ENCODE results near the gene NOVA2.

NOVA2 gene, protein sequence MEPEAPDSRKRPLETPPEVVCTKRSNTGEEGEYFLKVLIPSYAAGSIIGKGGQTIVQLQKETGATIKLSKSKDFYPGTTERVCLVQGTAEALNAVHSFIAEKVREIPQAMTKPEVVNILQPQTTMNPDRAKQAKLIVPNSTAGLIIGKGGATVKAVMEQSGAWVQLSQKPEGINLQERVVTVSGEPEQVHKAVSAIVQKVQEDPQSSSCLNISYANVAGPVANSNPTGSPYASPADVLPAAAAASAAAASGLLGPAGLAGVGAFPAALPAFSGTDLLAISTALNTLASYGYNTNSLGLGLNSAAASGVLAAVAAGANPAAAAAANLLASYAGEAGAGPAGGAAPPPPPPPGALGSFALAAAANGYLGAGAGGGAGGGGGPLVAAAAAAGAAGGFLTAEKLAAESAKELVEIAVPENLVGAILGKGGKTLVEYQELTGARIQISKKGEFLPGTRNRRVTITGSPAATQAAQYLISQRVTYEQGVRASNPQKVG

DNA sequence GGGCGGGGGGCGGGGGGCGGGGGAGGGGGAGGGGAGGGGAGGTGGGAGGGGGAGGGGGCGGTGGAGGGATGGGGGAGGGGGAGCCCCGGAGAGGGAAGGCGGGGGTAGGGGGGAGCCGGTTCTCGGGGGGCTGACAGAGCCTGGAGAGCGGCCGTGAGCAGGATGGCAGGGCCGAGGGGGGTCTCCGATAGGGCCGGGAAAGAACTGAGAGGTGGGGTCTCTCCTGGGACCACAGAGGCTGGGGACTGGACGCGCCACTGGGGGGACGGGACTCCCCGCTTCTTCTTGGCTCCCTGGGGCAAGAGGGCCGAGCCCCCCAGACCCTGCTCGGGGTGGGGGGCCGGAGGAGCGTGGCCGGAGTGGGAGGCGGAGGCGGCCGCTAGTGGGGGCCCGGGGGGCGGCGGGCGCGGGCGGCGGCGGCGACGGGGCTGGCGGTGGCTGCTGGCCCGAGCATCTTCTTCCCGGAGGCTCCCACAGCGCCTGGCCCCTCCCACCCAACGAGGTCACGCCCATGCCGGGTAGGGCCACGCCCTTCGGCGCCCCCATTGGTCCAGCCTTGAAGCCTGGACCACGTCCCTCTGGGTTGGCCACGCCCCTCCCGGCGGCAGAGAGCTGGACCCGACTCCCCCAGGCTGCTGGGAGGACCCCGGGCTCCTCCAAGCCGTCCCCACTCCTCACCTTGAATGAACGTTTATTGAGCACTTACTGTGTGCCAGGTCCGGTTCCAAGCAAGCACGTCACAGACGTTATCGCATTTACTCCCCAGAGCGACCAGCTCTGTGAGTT, at the start of gene NOVA2:
NOVA2 (minus strand) TSS at position 313 of the 786 bp plus-strand sequence. CDS start 514 bp downstream, outside the sequence.
- DNase-seq: no peak

DNA sequence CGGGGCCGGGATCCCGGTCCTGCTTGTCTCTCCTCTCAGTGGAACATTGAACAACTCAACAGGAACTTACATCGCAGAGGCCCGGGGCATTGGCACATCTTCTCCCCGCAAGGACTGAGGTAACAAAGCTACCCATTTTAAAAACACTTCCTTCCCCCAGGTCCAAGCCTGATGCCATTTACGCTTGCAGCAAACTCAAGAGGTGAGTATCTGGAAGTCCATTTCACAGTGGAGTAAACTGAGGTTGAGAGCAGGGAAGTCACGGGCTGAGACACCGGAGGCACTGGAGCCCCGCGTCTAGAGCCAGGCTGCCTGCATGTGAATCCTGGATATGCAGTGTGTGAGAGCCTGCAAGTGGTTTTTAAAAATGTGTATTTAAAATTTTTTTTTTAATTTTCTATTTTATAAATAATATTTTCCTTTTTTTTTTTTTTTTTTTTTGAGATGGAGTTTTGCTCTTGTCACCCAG, 49.7 kb upstream of the NOVA2 start:
- no peak for DNase-seq

DNA sequence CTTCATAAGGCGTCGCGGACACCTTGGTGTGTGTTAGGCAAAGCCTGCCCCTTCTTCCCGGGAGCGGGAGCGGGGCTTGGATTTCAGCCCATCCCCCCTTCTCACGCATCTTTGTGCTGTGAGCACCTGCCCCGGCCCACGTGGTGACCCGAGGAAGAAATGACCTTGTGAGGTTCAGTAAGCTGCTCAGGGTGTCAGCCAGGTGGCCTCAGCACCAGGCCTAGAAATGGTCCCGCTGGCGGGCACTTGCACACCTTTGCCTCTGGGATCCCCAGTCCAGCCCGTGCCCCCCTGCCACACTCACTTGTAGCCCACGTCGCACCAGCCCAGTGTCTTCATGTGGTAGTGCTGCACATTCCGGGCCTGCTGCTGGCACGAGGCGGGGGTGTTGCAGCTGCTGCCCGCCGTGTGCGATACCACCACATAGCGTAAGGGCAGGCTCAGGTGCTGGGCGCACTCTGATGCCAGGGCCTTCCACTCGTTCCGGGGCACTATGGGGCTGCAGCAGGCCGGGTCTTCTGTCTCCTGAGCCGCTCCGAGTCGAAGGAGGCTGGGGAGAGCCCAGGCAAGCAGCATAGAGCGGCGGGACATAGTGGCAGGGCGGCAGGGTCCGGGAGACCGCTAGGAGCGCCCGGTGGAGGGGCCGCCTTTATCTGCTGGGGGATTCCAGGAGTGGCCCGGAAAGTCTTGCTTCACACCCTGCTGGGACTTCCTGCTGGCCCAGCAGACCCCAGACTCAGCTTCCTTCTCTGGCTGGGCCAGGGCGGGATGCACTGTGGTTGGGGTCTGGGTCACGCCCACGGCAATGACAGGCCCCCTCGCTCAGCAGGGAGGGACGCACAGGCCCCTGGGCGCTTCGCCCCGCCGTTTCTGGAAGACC, 49.0 kb upstream of the NOVA2 start, which contains the start of gene PGLYRP1:
PGLYRP1 (minus strand) TSS at position 623 of the 880 bp plus-strand sequence; CDS start at position 591, 32 bp downstream.
- no peak for DNase-seq

DNA sequence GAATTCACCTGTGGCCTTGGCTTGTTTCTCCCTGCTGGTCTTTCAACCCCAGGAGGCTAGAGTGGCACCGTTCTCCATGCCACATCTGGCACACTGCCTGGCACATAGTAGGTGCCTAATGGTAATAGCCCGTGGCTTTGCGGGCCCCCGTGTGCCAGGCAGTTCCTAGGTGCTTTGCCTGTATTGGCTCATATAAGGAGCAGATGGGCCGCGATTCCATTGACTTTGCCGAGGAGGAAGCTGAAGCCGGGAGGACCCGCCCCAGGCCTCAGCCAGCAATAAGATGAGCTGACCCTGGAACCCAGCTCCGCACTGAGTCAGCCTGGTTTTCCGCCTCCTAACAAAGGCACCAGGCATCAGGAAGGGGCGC, 48.4 kb upstream of the NOVA2 start:
- DNase-seq: no peak

DNA sequence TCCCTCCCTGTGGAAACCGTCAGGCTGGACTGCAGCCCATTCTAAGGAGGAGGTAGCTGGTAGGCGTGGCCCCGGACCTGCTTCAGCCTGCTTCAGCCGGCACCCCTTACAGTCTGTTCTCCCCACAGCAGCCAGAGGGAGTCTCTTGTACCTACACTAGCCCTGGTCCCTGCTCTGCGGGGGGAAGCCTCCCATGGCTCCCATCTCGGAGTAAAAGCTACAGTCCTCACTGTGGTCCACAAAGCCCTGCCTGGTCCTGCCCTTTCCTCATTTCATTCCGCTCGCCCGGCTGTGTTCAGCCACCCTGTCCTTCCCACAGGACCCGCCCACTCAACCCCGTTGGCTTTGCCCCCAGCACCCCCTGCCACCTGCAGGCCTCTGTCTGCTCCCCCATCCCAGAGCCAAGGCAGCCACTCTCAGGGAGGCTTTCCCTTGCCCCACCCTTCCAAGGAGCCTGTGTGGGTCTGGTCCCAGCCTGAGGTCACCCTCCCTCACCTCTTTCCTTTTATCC, 47.9 kb upstream of the NOVA2 start:
- no peak for DNase-seq

DNA sequence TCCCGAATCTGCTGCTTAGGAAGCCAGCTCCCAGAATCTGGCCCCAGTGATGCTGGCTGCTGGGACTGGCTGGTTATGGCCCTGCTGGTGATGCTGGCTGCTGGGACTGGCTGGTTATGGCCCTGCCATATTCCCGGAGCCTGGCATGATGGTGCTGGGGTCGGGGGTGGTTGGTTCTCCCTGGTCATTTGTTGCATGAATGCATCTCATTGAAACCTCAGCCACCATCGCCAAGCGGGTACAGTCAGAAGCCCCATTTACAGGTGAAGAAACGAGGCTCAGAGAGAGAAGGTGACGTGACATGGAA, 47.1 kb upstream of the NOVA2 start:
- no peak for DNase-seq

- DNase-seq: no peak
These were observed 45.6 kb upstream of the NOVA2 start for GRCh38 chr19:46019270-46019669.

DNA sequence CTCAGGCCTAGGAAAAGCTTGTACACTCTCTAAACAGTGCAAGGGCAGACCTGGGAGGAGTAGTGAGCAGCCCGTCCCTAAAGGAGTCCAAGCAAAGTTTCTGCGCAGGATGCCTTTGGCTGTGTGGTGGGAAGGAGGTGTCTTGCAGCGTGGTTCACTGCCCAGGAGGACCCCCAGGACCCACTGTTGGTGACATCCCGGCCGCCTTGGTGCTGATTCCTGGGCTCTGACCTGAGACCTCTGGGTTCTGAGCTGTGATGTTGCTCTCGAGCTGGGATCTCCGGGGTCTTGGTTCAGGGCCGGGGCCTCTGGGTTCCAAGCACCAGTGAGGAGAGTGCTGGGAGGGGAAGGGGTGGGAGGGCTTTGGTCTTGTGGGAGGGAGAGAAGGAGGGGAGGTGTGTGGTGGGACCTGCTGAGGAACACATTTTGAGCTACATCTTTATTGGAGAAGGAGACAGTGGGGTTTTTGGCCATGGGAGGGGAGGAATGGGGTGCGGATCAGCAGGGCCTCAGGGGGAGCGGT, 45.1 kb upstream of the NOVA2 start:
- no peak for DNase-seq

- no peak for DNase-seq
These were observed 44.4 kb upstream of the NOVA2 start for GRCh38 chr19:46017874-46018675.

DNA sequence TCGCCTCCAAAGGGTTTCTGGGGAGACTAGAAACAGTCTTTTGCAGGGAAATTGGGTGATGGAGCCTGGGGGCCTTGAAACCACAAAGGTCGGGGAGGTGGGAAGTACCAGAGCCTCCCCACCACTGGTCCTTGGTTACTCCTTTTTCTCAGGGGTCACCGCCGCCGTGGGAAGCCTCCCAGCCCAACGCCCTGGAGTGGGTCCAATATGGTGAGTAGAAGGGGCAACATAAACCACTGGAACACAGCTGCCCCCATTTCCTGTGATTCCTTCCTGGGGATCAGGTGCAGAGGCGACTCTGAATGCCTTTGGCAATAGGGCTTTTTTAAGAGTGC, 43.4 kb upstream of the NOVA2 start:
- no peak for DNase-seq

DNA sequence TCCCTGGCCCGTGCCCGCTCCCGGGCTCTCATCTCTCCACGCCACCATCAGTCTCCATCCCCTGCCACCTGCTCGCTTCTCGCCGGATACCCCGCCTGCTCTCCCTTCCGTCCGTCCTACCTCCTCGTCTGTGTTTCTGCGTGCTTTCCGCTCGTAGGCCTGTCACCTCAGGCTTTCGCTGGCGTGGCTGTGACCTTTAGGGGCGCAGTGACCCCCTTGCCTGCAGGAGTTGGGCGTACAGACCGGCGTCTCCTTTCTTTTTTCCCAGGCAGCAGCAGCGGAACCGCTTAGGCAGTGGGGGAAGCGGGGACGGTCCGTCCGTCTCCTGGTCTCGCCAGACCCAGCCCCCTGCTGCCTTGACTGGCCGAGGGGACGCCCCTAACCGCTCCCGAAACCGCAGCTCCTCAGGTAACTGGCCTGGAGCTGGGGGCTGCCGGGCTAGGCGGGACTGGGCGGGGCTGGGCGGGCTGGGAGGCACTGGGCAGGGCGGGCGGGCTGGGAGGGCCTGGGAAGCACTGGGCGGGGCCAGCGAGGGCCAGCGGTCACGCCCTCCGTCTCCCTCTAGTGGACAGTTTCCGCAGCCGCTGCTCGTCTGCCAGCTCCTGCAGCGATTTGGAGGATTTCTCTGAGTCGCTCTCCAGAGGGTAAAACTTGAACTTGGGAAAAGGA, 42.9 kb upstream of the NOVA2 start:
- DNase-seq: no peak

DNA sequence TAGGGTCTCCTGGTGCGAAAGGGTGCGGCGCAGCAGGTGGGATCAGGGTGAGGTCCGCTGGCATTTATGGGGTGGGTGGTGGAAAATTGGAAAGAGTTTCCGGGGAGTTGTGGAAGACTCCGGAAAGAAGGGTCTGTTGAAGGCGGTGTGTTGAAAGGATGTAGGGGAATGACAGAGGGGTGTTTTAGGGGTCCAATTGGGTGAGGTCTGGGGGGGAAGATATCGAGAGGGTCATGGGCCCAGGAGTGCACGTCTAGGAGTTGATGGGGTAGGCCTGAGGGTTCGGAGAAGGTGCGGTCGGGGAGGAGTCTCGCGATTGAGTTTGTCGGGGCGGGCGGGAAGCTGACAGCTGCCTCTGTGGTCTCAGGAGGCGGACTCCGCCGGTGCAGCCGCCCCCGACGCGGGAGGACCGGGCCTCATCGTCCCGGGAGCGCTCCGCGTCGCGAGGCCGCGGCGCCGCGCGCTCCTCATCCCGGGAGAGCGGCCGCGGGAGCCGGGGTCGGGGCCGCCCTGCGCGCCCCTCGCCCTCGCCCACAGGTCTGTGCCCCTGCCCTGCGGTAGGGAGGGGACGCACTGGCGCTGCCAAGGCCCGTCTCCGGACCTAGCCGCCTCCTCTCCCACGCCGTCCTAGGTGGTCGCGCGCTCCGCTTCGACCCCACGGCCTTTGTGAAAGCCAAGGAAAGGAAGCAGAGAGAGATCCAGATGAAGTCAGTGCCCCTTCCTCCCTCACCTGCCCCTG, 42.2 kb upstream of the NOVA2 start:
- no peak for DNase-seq

GRCh38 chr19:46014941-46015686, 41.4 kb upstream of the NOVA2 start:
- no peak for DNase-seq

GRCh38 chr19:46014534-46014933, 40.9 kb upstream of the NOVA2 start:
- DNase-seq: no peak

DNA sequence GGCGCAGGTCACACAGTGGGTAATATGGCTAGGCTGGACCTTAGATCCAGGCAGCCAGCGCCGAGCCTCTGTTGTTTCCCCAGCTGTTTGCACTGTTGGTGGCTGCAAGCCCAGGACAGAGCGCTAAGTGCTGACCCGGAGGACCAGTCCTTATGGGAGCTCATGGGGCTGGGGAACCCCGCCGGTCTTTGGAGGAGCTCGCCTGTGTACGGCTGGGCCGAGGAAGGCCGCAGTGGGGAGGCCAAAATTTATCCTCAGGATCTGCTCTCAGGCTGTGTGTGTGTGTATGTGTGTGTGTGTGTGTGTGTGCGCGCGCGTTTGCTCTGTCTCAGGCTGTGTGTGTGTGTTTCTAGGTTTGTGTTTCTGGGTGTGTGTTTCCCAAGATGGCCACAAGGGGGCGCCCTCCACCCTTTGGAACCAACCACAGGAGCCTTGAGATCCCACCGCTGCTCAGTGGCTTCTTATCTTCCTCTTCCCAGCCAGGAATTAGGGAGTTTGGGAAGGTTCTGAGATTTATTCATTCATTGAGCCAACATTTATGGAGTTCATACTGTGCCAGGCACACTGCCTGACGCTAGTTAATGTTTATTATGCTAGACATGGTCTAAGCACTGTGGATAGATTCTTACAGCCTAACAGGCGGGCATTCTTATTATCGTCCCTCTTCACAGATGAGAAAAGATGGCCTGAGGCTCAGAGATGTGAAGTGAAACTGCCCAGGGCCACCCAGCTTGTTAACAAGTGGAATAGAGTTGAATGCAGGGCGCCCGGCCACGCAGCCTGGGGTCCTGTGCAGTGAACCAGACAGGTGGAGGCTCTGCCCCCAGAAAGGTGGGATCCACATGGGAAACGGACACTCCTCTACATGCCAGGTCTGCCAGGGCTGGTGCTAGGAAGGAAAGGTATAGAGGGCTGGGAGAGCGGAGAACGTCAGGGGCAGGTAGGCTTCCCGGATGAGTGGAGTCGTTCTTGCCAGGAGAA, 36.2 kb upstream of the NOVA2 start:
- no peak for DNase-seq

DNA sequence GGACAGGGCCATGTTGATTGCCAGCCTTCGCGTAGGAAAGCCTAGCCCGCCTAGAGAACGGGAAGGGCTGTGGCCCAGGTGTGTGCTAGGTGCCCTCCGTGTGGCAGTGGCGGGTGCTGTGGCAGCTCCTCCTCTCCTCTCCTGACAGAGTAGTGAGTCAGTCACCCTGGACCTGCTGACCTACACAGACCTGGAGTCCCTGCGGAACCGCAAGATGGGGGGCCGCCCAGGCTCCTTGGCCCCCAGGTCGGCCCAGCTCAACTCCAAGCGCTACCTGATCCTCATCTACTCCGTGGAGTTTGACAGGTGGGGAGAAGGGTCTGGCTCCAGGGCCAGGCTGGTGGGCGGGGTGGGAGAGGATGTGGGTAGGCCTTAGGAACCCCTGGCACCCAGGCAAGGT, 32.7 kb upstream of the NOVA2 start:
- no peak for DNase-seq

DNA sequence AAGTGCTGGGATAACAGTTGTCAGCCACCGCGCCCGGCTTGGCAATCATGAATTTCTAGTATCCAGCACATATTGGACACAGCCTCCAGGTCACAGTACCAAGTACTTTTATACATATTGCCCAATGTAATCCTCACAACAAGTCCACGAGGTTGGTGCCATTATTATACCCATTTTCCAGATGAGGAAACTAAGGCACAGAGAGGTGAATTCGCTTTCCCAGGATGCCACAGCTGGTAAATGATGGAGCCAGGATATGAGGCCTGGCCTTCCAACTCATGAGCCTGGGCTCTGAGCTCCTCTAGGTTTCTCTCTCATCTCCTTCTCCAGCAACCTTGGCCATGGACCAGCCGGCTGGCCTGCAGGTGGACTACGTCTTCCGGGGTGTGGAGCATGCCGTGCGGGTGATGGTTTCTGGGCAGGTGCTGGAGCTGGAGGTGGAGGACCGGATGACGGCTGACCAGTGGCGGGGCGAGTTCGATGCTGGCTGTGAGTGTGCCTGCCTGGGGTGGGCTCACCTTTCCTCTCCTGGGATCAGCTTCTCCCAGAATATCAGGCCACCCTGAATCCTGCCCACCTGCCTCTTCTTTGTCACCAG, 29.1 kb upstream of the NOVA2 start:
- no peak for DNase-seq
